CD1c-positive myeloid dendritic cell (primary cell): Measurements from ENCODE around the gene MAPK7.

Source experiments
- DNase-seq: peaks from one replicate; pipeline ENCODE4 v3.0.0-alpha.2; 2016; ENCODE audit errors: extremely low spot score

The MAPK7 gene

GRCh38 chr17:19398301-19399181 lies 20.2 kb downstream of the MAPK7 start:
- peak; percentile 81 for DNase-seq

- DNase-seq, result no peak
These were observed 21.6 kb downstream of the MAPK7 start for GRCh38 chr17:19399750-19400450.

- no peak for DNase-seq
These were observed 23.2 kb downstream of the MAPK7 start for GRCh38 chr17:19401321-19402010.

GRCh38 chr17:19402171-19402570 lies 23.9 kb downstream of the MAPK7 start:
- no peak for DNase-seq

- DNase-seq, result no peak
These were observed 24.7 kb downstream of the MAPK7 start for GRCh38 chr17:19403021-19403420.

- no peak for DNase-seq
These were observed 26.0 kb downstream of the MAPK7 start for GRCh38 chr17:19404264-19404663.

GRCh38 chr17:19405114-19405513 lies 26.8 kb downstream of the MAPK7 start:
- DNase-seq, result no peak

- no peak for DNase-seq
These were observed 29.5 kb downstream of the MAPK7 start for GRCh38 chr17:19407601-19408345.

- no peak for DNase-seq
These were observed 30.0 kb downstream of the MAPK7 start for GRCh38 chr17:19408346-19408710.

GRCh38 chr17:19409066-19409465 lies 30.8 kb downstream of the MAPK7 start:
- DNase-seq, result no peak

GRCh38 chr17:19409509-19409908 lies 31.2 kb downstream of the MAPK7 start:
- DNase-seq, result no peak

GRCh38 chr17:19410091-19410490 lies 31.8 kb downstream of the MAPK7 start:
- no peak for DNase-seq

- no peak for DNase-seq
These were observed 32.8 kb downstream of the MAPK7 start, which contains the start of gene RNF112 for GRCh38 chr17:19410875-19411620. RNF112 (plus strand) TSS chr17:19411232; CDS start chr17:19411409, 177 bp downstream.

GRCh38 chr17:19411631-19412030 lies 33.3 kb downstream of the MAPK7 start:
- DNase-seq, result no peak

GRCh38 chr17:19412510-19412909 lies 34.2 kb downstream of the MAPK7 start:
- DNase-seq, result no peak

GRCh38 chr17:19412984-19413383 lies 34.7 kb downstream of the MAPK7 start:
- no peak for DNase-seq

- DNase-seq, result no peak
These were observed 35.5 kb downstream of the MAPK7 start for GRCh38 chr17:19413761-19414160.

GRCh38 chr17:19414396-19415280 lies 36.3 kb downstream of the MAPK7 start:
- DNase-seq, result no peak

- no peak for DNase-seq
These were observed 37.0 kb downstream of the MAPK7 start for GRCh38 chr17:19415311-19415710.
